A673 (cell line): ENCODE data around the gene SPSB1. TPM values are rescaled to one million over a fixed set of nuclear protein-coding genes. Genes with fewer than 3 reads are reported as not detected.

Experiments used
- BruUV-seq: library from RNA; stranded (reverse); fragments of 400-500 nt; replicated peaks from 2 replicates; lab custom pipeline; 2021; lab: Mats Ljungman, UMichigan
- CTCF ChIA-PET: fragments of 300-600 bp; sonication (Branson Sonifier 250); formaldehyde crosslinking; loops from one replicate; lab custom pipeline; 2022; ENCODE audit warnings: antibody characterized with exemption; lab: Charles Lee
- POLR2A ChIA-PET: fragments of 300-600 bp; sonication (Branson Sonifier 250); formaldehyde crosslinking; loops from one replicate; lab custom pipeline; 2022; ENCODE audit warnings: antibody characterized with exemption; ENCODE audit not compliant: low non-redundant PET; lab: Charles Lee
- DNase-seq: peaks from one replicate; pipeline ENCODE4 v3.0.0-alpha.2; 2015; ENCODE audit warnings: low spot score
- H3K27ac ChIP-seq: fragments of 200-600 bp; sonication (generic); 2 replicates; pipeline ENCODE4 v1.5.1; 2016; ENCODE audit warnings: mixed run types, low read depth, mild to moderate bottlenecking, mixed read lengths, antibody characterized with exemption, low read length; ENCODE audit not compliant: poor library complexity, severe bottlenecking
- H3K27me3 ChIP-seq: fragments of 200-600 bp; sonication (generic); replicated peaks from 2 replicates; pipeline ENCODE4 v1.6.1; 2017; ENCODE audit warnings: mixed run types, low read depth, mild to moderate bottlenecking, mixed read lengths, antibody characterized with exemption, low read length; ENCODE audit not compliant: insufficient read depth, poor library complexity
- H3K36me3 ChIP-seq: fragments of 200-600 bp; sonication (generic); 2 replicates; pipeline ENCODE4 v1.6.1; 2016; ENCODE audit warnings: mixed run types, mild to moderate bottlenecking, mixed read lengths, antibody characterized with exemption, low read length; ENCODE audit not compliant: insufficient read depth, poor library complexity, severe bottlenecking
- H3K4me1 ChIP-seq: fragments of 200-600 bp; sonication (generic); 2 replicates; pipeline ENCODE4 v1.6.1; 2017; ENCODE audit warnings: mixed run types, mild to moderate bottlenecking, mixed read lengths, antibody characterized with exemption, low read length; ENCODE audit not compliant: insufficient read depth, poor library complexity, severe bottlenecking
- H3K4me3 ChIP-seq: fragments of 200-600 bp; sonication (generic); 2 replicates; pipeline ENCODE4 v1.5.1; 2016; ENCODE audit warnings: low read depth, mixed run types, mild to moderate bottlenecking, mixed read lengths, low read length; ENCODE audit not compliant: poor library complexity, severe bottlenecking
- H3K9me3 ChIP-seq: fragments of 200-600 bp; sonication (generic); 2 replicates; pipeline ENCODE4 v1.6.1; 2016; ENCODE audit warnings: mixed run types, low read depth, mild to moderate bottlenecking, mixed read lengths, antibody characterized with exemption, low read length; ENCODE audit not compliant: poor library complexity, severe bottlenecking
- CTCF ChIP-seq: fragments of 300-800, 200-600 bp; sonication (generic); conservative IDR thresholded peaks from 2 replicates; pipeline ENCODE4 v1.5.1; 2017; ENCODE audit warnings: low read depth, mild to moderate bottlenecking, antibody characterized with exemption, low read length, moderate library complexity, mixed read lengths
- EZH2 ChIP-seq: fragments of 200-600 bp; sonication (generic); IDR thresholded peaks from 2 replicates; pipeline ENCODE4 v1.6.1; 2017; ENCODE audit warnings: borderline replicate concordance, low read depth, mild to moderate bottlenecking, mixed read lengths, antibody characterized with exemption, low read length; ENCODE audit not compliant: poor library complexity, severe bottlenecking
- intact Hi-C: fragments of 100-400 bp; cut with micrococcal nuclease; formaldehyde crosslinking; loops from one replicate; pipeline ENCODE4 v1.10.0; 2022; ENCODE audit not compliant: unreplicated experiment
- total RNA-seq: library from RNA; stranded (reverse); gene quantifications from 2 replicates; pipeline ENCODE4 v1.2.3, GENCODE V29; 2021

SPSB1 gene
- total RNA-seq, 1 experiment from 2014 or later, result 11.8 TPM

GRCh38 chr1:9374748-9375341 lies 82.2 kb downstream of the SPSB1 start:
- no peak for DNase-seq
- intact Hi-C loops, result no loop called here
- no peaks in the 10 kb centered on the region for H3K27me3 ChIP-seq
- H3K4me3 ChIP-seq, result no peak overlapping the region
- TF ChIP-seq EZH2 (no peak), CTCF (no peak)
- H3K36me3 ChIP-seq, result no peaks in the 10 kb centered on the region
- H3K9me3 ChIP-seq, result no peaks in the 10 kb centered on the region
- H3K4me1 ChIP-seq, result no peaks in the 10 kb centered on the region
- ChIA-PET CTCF (no interaction called here), POLR2A (no interaction called here)
- no TSS peak for BruUV-seq
- no peak overlapping the region for H3K27ac ChIP-seq

GRCh38 chr1:9375912-9376311 lies 83.2 kb downstream of the SPSB1 start:
- Histone ChIP-seq H3K4me1 (no peaks in the 10 kb centered on the region), H3K27ac (no peak overlapping the region), H3K4me3 (no peak overlapping the region), H3K9me3 (no peaks in the 10 kb centered on the region), H3K27me3 (no peaks in the 10 kb centered on the region), H3K36me3 (no peaks in the 10 kb centered on the region)
- ChIA-PET CTCF (interaction anchor here (0.6 kb wide), 1 partner anchor 81 kb away, joined by 4 read pairs; no protein-coding TSS in a partner anchor), POLR2A (no interaction called here)
- intact Hi-C loops, result no loop called here
- TF ChIP-seq CTCF (no peak), EZH2 (no peak)
- DNase-seq, result no peak
- no TSS peak for BruUV-seq

DNA sequence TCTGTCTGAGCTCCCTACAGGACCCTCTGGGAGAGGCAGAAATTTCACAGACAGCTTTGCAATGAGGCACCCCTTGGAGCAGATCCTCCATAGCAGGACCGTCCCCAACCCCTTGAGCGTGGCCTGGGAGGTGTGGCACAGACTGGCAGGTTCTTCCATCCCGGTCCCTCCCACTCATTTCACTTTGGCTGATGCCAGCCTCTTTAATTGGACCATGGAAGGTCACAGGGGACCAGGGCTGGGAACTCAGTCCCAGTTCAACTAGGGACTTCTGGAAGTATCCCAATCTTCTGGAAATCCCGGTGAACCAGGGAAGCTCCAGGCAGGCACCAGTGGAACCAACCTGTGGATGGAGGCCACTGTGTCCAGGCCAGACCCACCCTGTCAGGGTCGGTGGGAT lies 83.7 kb downstream of the SPSB1 start:
- no TSS peak for BruUV-seq
- no peaks in the 10 kb centered on the region for H3K36me3 ChIP-seq
- DNase-seq, result no peak
- intact Hi-C loops, result no loop called here
- no peak for TF ChIP-seq CTCF
- TF ChIP-seq EZH2, result no peak
- H3K4me3 ChIP-seq, result no peak overlapping the region
- no peaks in the 10 kb centered on the region for H3K4me1 ChIP-seq
- CTCF ChIA-PET, result no interaction called here
- no peak overlapping the region for H3K27ac ChIP-seq
- no peaks in the 10 kb centered on the region for H3K27me3 ChIP-seq
- H3K9me3 ChIP-seq, result no peaks in the 10 kb centered on the region
- POLR2A ChIA-PET, result no interaction called here
